Chondrocyte (in vitro differentiated cells): ENCODE results near the gene VSIR. TPM values are rescaled to one million over a fixed set of nuclear protein-coding genes. Genes with fewer than 3 reads are reported as not detected.

Source experiments
- DNase-seq: peaks from one replicate; pipeline ENCODE4 v3.0.0; 2021; ENCODE audit warnings: mixed read lengths, low spot score
- H3K27ac Mint-ChIP-seq: one replicate; pipeline ENCODE4 v1.8.0; 2021; ENCODE audit warnings: mild to moderate bottlenecking, moderate library complexity, mixed read lengths; ENCODE audit not compliant: unreplicated experiment
- H3K27me3 Mint-ChIP-seq: 2 replicates; pipeline ENCODE4 v1.8.0; 2021; ENCODE audit warnings: low read depth, mixed read lengths
- H3K36me3 Mint-ChIP-seq: 2 replicates; pipeline ENCODE4 v1.8.0; 2021; ENCODE audit warnings: low read depth, mixed read lengths
- H3K4me1 Mint-ChIP-seq: 2 replicates; pipeline ENCODE4 v1.8.0; 2021; ENCODE audit warnings: low read depth, mild to moderate bottlenecking, mixed read lengths
- H3K4me3 Mint-ChIP-seq: one replicate; pipeline ENCODE4 v1.8.0; 2021; ENCODE audit warnings: mild to moderate bottlenecking, moderate library complexity, mixed read lengths; ENCODE audit not compliant: unreplicated experiment
- H3K9me3 Mint-ChIP-seq: 2 replicates; pipeline ENCODE4 v1.8.0; 2021; ENCODE audit warnings: low read depth, mixed read lengths
- total RNA-seq: library from RNA; stranded (reverse); gene quantifications from 3 replicates; pipeline ENCODE4 v1.2.1, GENCODE V29; 2021
- TF ChIP-seq, protein P1 (sequence below): fragments of 200-600 bp; sonication (generic); IDR thresholded peaks from 2 replicates; pipeline ENCODE4 v1.5.0; 2021; ENCODE audit warnings: antibody characterized with exemption, mild to moderate bottlenecking, moderate library complexity

Gene VSIR
- total RNA-seq, 1 donor from 2014 or later = 1.3 TPM

- TF ChIP-seq, protein P1, sequence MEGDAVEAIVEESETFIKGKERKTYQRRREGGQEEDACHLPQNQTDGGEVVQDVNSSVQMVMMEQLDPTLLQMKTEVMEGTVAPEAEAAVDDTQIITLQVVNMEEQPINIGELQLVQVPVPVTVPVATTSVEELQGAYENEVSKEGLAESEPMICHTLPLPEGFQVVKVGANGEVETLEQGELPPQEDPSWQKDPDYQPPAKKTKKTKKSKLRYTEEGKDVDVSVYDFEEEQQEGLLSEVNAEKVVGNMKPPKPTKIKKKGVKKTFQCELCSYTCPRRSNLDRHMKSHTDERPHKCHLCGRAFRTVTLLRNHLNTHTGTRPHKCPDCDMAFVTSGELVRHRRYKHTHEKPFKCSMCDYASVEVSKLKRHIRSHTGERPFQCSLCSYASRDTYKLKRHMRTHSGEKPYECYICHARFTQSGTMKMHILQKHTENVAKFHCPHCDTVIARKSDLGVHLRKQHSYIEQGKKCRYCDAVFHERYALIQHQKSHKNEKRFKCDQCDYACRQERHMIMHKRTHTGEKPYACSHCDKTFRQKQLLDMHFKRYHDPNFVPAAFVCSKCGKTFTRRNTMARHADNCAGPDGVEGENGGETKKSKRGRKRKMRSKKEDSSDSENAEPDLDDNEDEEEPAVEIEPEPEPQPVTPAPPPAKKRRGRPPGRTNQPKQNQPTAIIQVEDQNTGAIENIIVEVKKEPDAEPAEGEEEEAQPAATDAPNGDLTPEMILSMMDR = no peak
- H3K27me3 Mint-ChIP-seq = peaks cover 19% of the 10 kb centered on the region
- no peak overlapping the region for H3K27ac Mint-ChIP-seq
- H3K4me3 Mint-ChIP-seq = no peak overlapping the region
- H3K36me3 Mint-ChIP-seq = peaks cover 5% of the 10 kb centered on the region
- no peaks in the 10 kb centered on the region for H3K4me1 Mint-ChIP-seq
- no peak for DNase-seq
- no peaks in the 10 kb centered on the region for H3K9me3 Mint-ChIP-seq
These were observed 36.3 kb upstream of the VSIR start for GRCh38 chr10:71809628-71810027.

- no peaks in the 10 kb centered on the region for H3K36me3 Mint-ChIP-seq
- TF ChIP-seq, protein P1 = no peak
- DNase-seq = no peak
- H3K4me1 Mint-ChIP-seq = no peaks in the 10 kb centered on the region
- no peaks in the 10 kb centered on the region for H3K9me3 Mint-ChIP-seq
- H3K27ac Mint-ChIP-seq = no peak overlapping the region
- peaks cover 21% of the 10 kb centered on the region for H3K27me3 Mint-ChIP-seq
- no peak overlapping the region for H3K4me3 Mint-ChIP-seq
These were observed 34.5 kb upstream of the VSIR start for GRCh38 chr10:71807557-71808510.

DNA sequence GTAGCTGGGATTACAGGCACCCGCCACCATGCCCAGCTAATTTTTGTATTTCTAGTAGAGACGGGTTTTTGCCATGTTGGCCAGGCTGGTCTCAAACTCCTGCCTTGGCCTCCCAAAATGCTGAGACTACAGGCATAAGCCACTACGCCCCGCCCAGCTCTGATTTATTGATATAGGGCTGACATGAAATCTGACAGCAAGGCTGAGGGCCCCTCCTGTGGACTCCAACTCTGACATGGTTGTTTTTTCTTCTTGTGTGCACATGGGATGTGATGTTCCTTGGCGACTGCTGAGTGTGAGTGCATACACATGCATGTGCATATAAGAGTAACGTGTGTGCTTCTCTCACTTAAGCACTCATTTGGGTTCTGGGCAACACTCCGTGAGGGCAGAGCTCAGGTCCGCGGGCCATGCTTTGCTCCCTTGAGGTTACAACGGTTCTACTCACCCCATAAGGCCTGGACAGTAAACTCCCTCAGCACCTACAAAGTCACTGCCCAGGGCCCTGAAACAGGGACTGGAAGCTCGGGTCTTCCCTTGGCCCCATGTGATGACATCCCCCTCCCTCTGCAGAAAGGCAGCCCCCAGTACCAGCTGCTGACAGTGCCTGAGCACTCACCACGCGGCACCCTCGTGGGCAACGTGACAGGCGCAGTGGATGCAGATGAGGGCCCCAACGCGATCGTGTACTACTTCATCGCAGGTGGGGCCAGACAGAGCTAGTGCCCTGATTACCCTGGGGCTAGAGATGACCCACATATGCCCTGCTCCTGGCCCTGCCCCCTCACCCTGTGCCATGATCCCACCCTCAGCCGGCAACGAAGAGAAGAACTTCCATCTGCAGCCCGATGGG, 33.6 kb upstream of the VSIR start:
- H3K27ac Mint-ChIP-seq = no peak overlapping the region
- no peak for DNase-seq
- H3K36me3 Mint-ChIP-seq = no peaks in the 10 kb centered on the region
- H3K4me3 Mint-ChIP-seq = no peak overlapping the region
- H3K4me1 Mint-ChIP-seq = no peaks in the 10 kb centered on the region
- TF ChIP-seq, protein P1 = no peak
- no peaks in the 10 kb centered on the region for H3K9me3 Mint-ChIP-seq
- H3K27me3 Mint-ChIP-seq = peaks cover 21% of the 10 kb centered on the region

DNA sequence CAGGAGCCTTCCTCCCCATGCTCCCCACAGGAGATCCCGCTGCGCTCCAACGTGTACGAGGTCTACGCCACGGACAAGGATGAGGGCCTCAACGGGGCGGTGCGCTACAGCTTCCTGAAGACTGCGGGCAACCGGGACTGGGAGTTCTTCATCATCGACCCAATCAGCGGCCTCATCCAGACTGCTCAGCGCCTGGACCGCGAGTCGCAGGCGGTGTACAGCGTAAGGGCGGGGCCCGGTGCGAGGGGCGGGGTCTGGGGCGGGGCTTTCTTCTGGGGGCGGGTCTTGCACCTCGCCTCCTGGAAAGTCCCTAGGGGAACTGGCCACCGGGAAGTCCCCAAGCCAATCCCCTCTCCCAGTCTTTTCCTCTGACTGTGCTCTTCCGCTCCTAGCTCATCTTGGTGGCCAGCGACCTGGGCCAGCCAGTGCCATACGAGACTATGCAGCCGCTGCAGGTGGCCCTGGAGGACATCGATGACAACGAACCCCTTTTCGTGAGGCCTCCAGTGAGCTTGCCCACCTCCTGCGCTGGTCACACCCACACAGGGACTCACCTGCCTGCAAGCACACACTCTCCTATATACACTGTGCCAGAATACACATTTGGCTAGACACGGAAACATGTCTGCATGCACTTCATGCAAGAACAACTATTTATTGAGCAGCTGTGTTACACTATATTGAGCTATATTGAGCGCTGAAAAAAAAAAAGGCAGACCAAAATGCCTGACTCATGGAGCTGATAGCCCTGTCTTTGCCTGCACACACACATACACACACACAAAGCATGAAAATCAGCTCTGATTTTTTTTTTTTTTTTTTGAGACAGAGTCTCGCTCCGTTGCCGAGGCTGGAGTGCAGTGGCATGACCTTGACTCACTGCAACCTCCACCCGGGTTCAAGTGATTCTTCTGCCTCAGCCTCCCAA, 32.7 kb upstream of the VSIR start:
- no peak for DNase-seq
- Mint-ChIP-seq H3K36me3 (no peaks in the 10 kb centered on the region), H3K9me3 (no peaks in the 10 kb centered on the region), H3K4me1 (no peaks in the 10 kb centered on the region), H3K27ac (no peak overlapping the region), H3K4me3 (no peak overlapping the region), H3K27me3 (peaks cover 25% of the 10 kb centered on the region)
- TF ChIP-seq, protein P1 = no peak
